HG03558 (cell line): Measurements from ENCODE around the gene MRTFA.
"Not testable (repeated sequence)": the region's sequence is repeated elsewhere in the genome, so short reads cannot be mapped to it uniquely, and the experiment has no call there.

Experiments used
- ATAC-seq: cut with Tn5 transposase; IDR thresholded peaks from one replicate; pipeline ENCODE4 v1.9.1; 2021; ENCODE audit warnings: moderate number of reproducible peaks; ENCODE audit not compliant: unreplicated experiment; ENCODE audit errors: extremely low read depth

Gene MRTFA

GRCh38 chr22:40508046-40508445 lies 128.5 kb downstream of the MRTFA start:
- not testable (repeated sequence) for ATAC-seq

GRCh38 chr22:40507491-40507890 lies 129.0 kb downstream of the MRTFA start:
- no peak for ATAC-seq

GRCh38 chr22:40506762-40507161 lies 129.8 kb downstream of the MRTFA start:
- ATAC-seq = no peak

GRCh38 chr22:40504285-40505249 lies 132.0 kb downstream of the MRTFA start:
- ATAC-seq = no peak

- ATAC-seq = no peak
These were observed 133.6 kb downstream of the MRTFA start for GRCh38 chr22:40502919-40503318.

GRCh38 chr22:40500465-40500786 lies 136.1 kb downstream of the MRTFA start:
- ATAC-seq = not testable (repeated sequence)

GRCh38 chr22:40499209-40499623 lies 137.3 kb downstream of the MRTFA start:
- ATAC-seq = no peak

- no peak for ATAC-seq
These were observed 137.9 kb downstream of the MRTFA start for GRCh38 chr22:40498420-40499208.

- no peak for ATAC-seq
These were observed 143.1 kb downstream of the MRTFA start for GRCh38 chr22:40493441-40493840.

GRCh38 chr22:40491990-40492631 lies 144.4 kb downstream of the MRTFA start:
- peak; percentile 70 for ATAC-seq

GRCh38 chr22:40487663-40488249 lies 148.8 kb downstream of the MRTFA start:
- no peak for ATAC-seq

- ATAC-seq = no peak
These were observed 149.4 kb downstream of the MRTFA start for GRCh38 chr22:40486962-40487602.

GRCh38 chr22:40485813-40486667 lies 150.5 kb downstream of the MRTFA start:
- no peak for ATAC-seq

- no peak for ATAC-seq
These were observed 151.4 kb downstream of the MRTFA start for GRCh38 chr22:40484906-40485669.

GRCh38 chr22:40482886-40483285 lies 153.6 kb downstream of the MRTFA start:
- ATAC-seq = no peak

- no peak for ATAC-seq
These were observed 154.1 kb downstream of the MRTFA start for GRCh38 chr22:40482391-40482790.

- ATAC-seq = no peak
These were observed 155.5 kb downstream of the MRTFA start for GRCh38 chr22:40480996-40481395.

GRCh38 chr22:40479887-40480538 lies 156.5 kb downstream of the MRTFA start:
- no peak for ATAC-seq
